ENCODE results near the gene RDH13. TPM values are rescaled to one million over a fixed set of nuclear protein-coding genes. Genes with fewer than 3 reads are reported as not detected.

Gene RDH13
- polyA plus RNA-seq, 1 donor = 19.9 TPM

- peaks cover 20% of the 10 kb centered on the region for H3K9me3 ChIP-seq (ENCODE audit: control insufficient read depth, low read depth, low read length)
- H3K27me3 ChIP-seq (ENCODE audit: control insufficient read depth, insufficient read depth, low read length) = peaks cover 88% of the 10 kb centered on the region
- peaks cover 29% of the 10 kb centered on the region for H3K4me1 ChIP-seq (ENCODE audit: control insufficient read depth, insufficient read depth, low read length)
- WGBS (ENCODE audit: insufficient coverage, low lambda C conversion rate) = no CpG with 5 or more reads among the region's 42 CpGs
- no peak overlapping the region for H3K4me3 ChIP-seq (ENCODE audit: low read length)
- no peak overlapping the region for H3K27ac ChIP-seq (ENCODE audit: low read length)
- peak in 1 of 2 donors; percentile 29 for DNase-seq
- H3K36me3 ChIP-seq (ENCODE audit: control insufficient read depth, insufficient read depth, low read length) = no peaks in the 10 kb centered on the region
Observed at GRCh38 chr19:55083004-55083850, 20.3 kb upstream of the RDH13 start.

- H3K9me3 ChIP-seq (ENCODE audit: control insufficient read depth, low read depth, low read length) = peaks cover 20% of the 10 kb centered on the region
- H3K4me1 ChIP-seq (ENCODE audit: control insufficient read depth, insufficient read depth, low read length) = peaks cover 24% of the 10 kb centered on the region
- no peaks in the 10 kb centered on the region for H3K36me3 ChIP-seq (ENCODE audit: control insufficient read depth, insufficient read depth, low read length)
- 0% methylated on average over 1 of the region's 64 CpGs for WGBS (ENCODE audit: insufficient coverage, low lambda C conversion rate)
- peak in 1 of 2 donors; percentile 45 for DNase-seq
- H3K27me3 ChIP-seq (ENCODE audit: control insufficient read depth, insufficient read depth, low read length) = peaks cover 80% of the 10 kb centered on the region
- H3K27ac ChIP-seq (ENCODE audit: low read length) = no peak overlapping the region
- peak overlapping the region; percentile 50 for H3K4me3 ChIP-seq (ENCODE audit: low read length)
Observed at GRCh38 chr19:55082020-55082851, 19.3 kb upstream of the RDH13 start.

GRCh38 chr19:55081770-55082019, 18.7 kb upstream of the RDH13 start:
- DNase-seq = no peak
- Histone ChIP-seq H3K27ac (ENCODE audit: low read length) (no peak overlapping the region), H3K27me3 (ENCODE audit: control insufficient read depth, insufficient read depth, low read length) (peaks cover 75% of the 10 kb centered on the region), H3K4me1 (ENCODE audit: control insufficient read depth, insufficient read depth, low read length) (peaks cover 20% of the 10 kb centered on the region), H3K9me3 (ENCODE audit: control insufficient read depth, low read depth, low read length) (peaks cover 20% of the 10 kb centered on the region), H3K4me3 (ENCODE audit: low read length) (peak overlapping the region; percentile 50), H3K36me3 (ENCODE audit: control insufficient read depth, insufficient read depth, low read length) (no peaks in the 10 kb centered on the region)
- no CpG with 5 or more reads among the region's 22 CpGs for WGBS (ENCODE audit: insufficient coverage, low lambda C conversion rate)

GRCh38 chr19:55080968-55081769, 18.2 kb upstream of the RDH13 start:
- H3K4me1 ChIP-seq (ENCODE audit: control insufficient read depth, insufficient read depth, low read length) = peaks cover 20% of the 10 kb centered on the region
- H3K27ac ChIP-seq (ENCODE audit: low read length) = peak overlapping the region; percentile 65
- peak overlapping the region; percentile 50 for H3K4me3 ChIP-seq (ENCODE audit: low read length)
- no CpG with 5 or more reads among the region's 60 CpGs for WGBS (ENCODE audit: insufficient coverage, low lambda C conversion rate)
- H3K9me3 ChIP-seq (ENCODE audit: control insufficient read depth, low read depth, low read length) = peaks cover 18% of the 10 kb centered on the region
- DNase-seq = peak; percentile 86 to 91
- no peaks in the 10 kb centered on the region for H3K36me3 ChIP-seq (ENCODE audit: control insufficient read depth, insufficient read depth, low read length)
- peaks cover 70% of the 10 kb centered on the region for H3K27me3 ChIP-seq (ENCODE audit: control insufficient read depth, insufficient read depth, low read length)

GRCh38 chr19:55080121-55080967, 17.4 kb upstream of the RDH13 start:
- Histone ChIP-seq H3K4me1 (ENCODE audit: control insufficient read depth, insufficient read depth, low read length) (peaks cover 22% of the 10 kb centered on the region), H3K27ac (ENCODE audit: low read length) (peak overlapping the region; percentile 65), H3K36me3 (ENCODE audit: control insufficient read depth, insufficient read depth, low read length) (no peaks in the 10 kb centered on the region), H3K4me3 (ENCODE audit: low read length) (peak overlapping the region; percentile 50), H3K9me3 (ENCODE audit: control insufficient read depth, low read depth, low read length) (peaks cover 18% of the 10 kb centered on the region), H3K27me3 (ENCODE audit: control insufficient read depth, insufficient read depth, low read length) (peaks cover 62% of the 10 kb centered on the region)
- peak; percentile 74 to 85 for DNase-seq
- no CpG with 5 or more reads among the region's 55 CpGs for WGBS (ENCODE audit: insufficient coverage, low lambda C conversion rate)

- Histone ChIP-seq H3K36me3 (ENCODE audit: control insufficient read depth, insufficient read depth, low read length) (no peaks in the 10 kb centered on the region), H3K27me3 (ENCODE audit: control insufficient read depth, insufficient read depth, low read length) (peaks cover 54% of the 10 kb centered on the region), H3K27ac (ENCODE audit: low read length) (no peak overlapping the region), H3K4me1 (ENCODE audit: control insufficient read depth, insufficient read depth, low read length) (peaks cover 26% of the 10 kb centered on the region), H3K4me3 (ENCODE audit: low read length) (no peak overlapping the region), H3K9me3 (ENCODE audit: control insufficient read depth, low read depth, low read length) (peaks cover 18% of the 10 kb centered on the region)
- DNase-seq = no peak
- WGBS (ENCODE audit: insufficient coverage, low lambda C conversion rate) = no CpG with 5 or more reads among the region's 19 CpGs
Observed at GRCh38 chr19:55079400-55080038, 16.6 kb upstream of the RDH13 start.

GRCh38 chr19:55078996-55079395, 16.0 kb upstream of the RDH13 start:
- WGBS (ENCODE audit: insufficient coverage, low lambda C conversion rate) = no CpG with 5 or more reads among the region's 5 CpGs
- Histone ChIP-seq H3K27ac (ENCODE audit: low read length) (no peak overlapping the region), H3K9me3 (ENCODE audit: control insufficient read depth, low read depth, low read length) (peaks cover 18% of the 10 kb centered on the region), H3K27me3 (ENCODE audit: control insufficient read depth, insufficient read depth, low read length) (peaks cover 49% of the 10 kb centered on the region), H3K4me1 (ENCODE audit: control insufficient read depth, insufficient read depth, low read length) (peaks cover 26% of the 10 kb centered on the region), H3K4me3 (ENCODE audit: low read length) (no peak overlapping the region), H3K36me3 (ENCODE audit: control insufficient read depth, insufficient read depth, low read length) (no peaks in the 10 kb centered on the region)
- DNase-seq = no peak

- Histone ChIP-seq H3K27ac (ENCODE audit: low read length) (no peak overlapping the region), H3K27me3 (ENCODE audit: control insufficient read depth, insufficient read depth, low read length) (peaks cover 30% of the 10 kb centered on the region), H3K36me3 (ENCODE audit: control insufficient read depth, insufficient read depth, low read length) (no peaks in the 10 kb centered on the region), H3K4me3 (ENCODE audit: low read length) (no peak overlapping the region), H3K9me3 (ENCODE audit: control insufficient read depth, low read depth, low read length) (peaks cover 9% of the 10 kb centered on the region), H3K4me1 (ENCODE audit: control insufficient read depth, insufficient read depth, low read length) (peaks cover 26% of the 10 kb centered on the region)
- WGBS (ENCODE audit: insufficient coverage, low lambda C conversion rate) = no CpG with 5 or more reads among the region's 2 CpGs
- DNase-seq = no peak
Observed at GRCh38 chr19:55077106-55077505, 14.2 kb upstream of the RDH13 start.

- H3K4me3 ChIP-seq (ENCODE audit: low read length) = no peak overlapping the region
- H3K36me3 ChIP-seq (ENCODE audit: control insufficient read depth, insufficient read depth, low read length) = no peaks in the 10 kb centered on the region
- no peak overlapping the region for H3K27ac ChIP-seq (ENCODE audit: low read length)
- peaks cover 22% of the 10 kb centered on the region for H3K4me1 ChIP-seq (ENCODE audit: control insufficient read depth, insufficient read depth, low read length)
- peaks cover 2% of the 10 kb centered on the region for H3K9me3 ChIP-seq (ENCODE audit: control insufficient read depth, low read depth, low read length)
- WGBS (ENCODE audit: insufficient coverage, low lambda C conversion rate) = no CpG with 5 or more reads among the region's 12 CpGs
- no peak for DNase-seq
- peaks cover 22% of the 10 kb centered on the region for H3K27me3 ChIP-seq (ENCODE audit: control insufficient read depth, insufficient read depth, low read length)
Observed at GRCh38 chr19:55076321-55076720, 13.4 kb upstream of the RDH13 start.
